OCI-LY7 (cell line): ENCODE data around the gene ABL1.

Source experiments
- CTCF ChIP-seq: fragments of 200-600 bp; sonication (generic); conservative IDR thresholded peaks from 2 replicates; pipeline ENCODE4 v1.5.1; 2014; ENCODE audit warnings: mild to moderate bottlenecking, antibody characterized with exemption, low read length, moderate library complexity, mixed read lengths
- EZH2phosphoT487 ChIP-seq: fragments of 200-600 bp; sonication (generic); IDR thresholded peaks from 2 replicates; pipeline ENCODE4 v1.6.1; 2018; ENCODE audit warnings: low read depth, borderline replicate concordance, mild to moderate bottlenecking, mixed run types, antibody characterized with exemption, low read length, moderate library complexity, mixed read lengths

DNA sequence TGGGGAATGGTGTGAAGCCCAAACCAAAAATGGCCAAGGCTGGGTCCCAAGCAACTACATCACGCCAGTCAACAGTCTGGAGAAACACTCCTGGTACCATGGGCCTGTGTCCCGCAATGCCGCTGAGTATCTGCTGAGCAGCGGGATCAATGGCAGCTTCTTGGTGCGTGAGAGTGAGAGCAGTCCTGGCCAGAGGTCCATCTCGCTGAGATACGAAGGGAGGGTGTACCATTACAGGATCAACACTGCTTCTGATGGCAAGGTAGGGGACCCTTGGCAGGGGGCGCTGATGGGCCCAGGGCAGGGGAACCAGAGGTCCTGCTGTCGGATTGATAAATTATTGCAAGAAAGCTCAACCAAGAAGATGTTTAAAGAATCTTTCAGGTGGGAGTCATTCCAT is 19.8 kb downstream of the ABL1 start:
- TF ChIP-seq CTCF (0 out of 2 replicates have a peak, but pooled peaks have one; percentile 29), EZH2phosphoT487 (no peak)
